Measurements from ENCODE around the gene ABCA5.
"Not testable (repeated sequence)": the region's sequence is repeated elsewhere in the genome, so short reads cannot be mapped to it uniquely, and the experiment has no call there.

ABCA5 gene

DNA sequence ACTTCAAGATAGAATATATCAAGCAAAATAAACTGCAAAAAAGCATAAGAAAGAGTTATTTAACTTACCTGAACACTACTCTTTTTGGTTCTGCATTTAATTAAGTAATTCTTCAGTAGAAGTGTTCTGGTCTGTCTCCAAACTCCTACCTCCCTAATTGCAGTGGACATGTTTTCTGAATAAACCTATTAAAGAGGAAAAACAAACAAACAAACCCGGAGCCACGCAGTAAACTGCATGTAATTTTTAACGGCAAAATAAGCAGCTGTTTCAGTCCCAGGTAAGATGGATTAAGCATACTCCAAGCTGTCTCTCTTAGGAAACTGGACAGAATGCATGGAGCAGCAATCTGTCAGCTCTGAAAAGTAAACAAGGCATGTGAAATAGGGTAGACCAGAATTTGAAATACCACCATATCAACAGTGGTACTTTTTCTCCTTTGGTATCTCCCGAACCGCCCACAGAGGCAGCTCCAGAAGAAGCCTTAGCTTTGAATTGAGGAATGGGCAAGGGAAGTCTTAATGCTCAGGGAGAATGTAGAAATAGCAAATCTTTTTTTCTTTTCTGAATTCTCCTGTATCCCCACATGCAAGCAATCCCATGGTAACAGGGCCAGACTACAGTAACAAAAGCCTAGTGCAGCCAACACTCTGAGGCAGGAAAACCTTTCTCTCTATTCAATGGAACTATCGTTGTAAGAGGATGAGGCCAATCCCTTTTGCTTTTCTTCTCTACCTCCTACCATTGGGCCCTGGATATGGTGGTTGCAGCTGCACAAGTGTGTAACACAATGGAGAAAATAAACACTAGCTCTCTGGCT, 12.5 kb downstream of the ABCA5 start:
- no peak for DNase-seq
- Histone ChIP-seq H3K4me3 (ENCODE audit: control insufficient read depth in 1 of 7, extremely low read depth in 1 of 7, insufficient read depth in 4 of 7, low read depth in 2 of 7, low read length in 6 of 7) (no peak overlapping the region), H3K9me3 (ENCODE audit: control extremely low read depth in 1 of 5, control insufficient read depth in 4 of 5, insufficient read depth in 2 of 5, low read depth in 1 of 5, low read length in 4 of 5) (no peaks in the 10 kb centered on the region), H3K27me3 (replicated peaks in 2 of 5; ENCODE audit: control insufficient read depth in 4 of 5, insufficient read depth in 5 of 5, low read length in 4 of 5) (no peaks in the 10 kb centered on the region), H3K36me3 (ENCODE audit: control insufficient read depth in 4 of 4, insufficient read depth in 4 of 4, low read length in 3 of 4) (peaks cover 0 to 3% (median 0%) of the 10 kb centered on the region in 4 experiments), H3K4me1 (ENCODE audit: control extremely low read depth in 1 of 4, control insufficient read depth in 4 of 4, insufficient read depth in 4 of 4, low read length in 3 of 4) (no peaks in the 10 kb centered on the region), H3K27ac (ENCODE audit: insufficient read depth in 1 of 2, low read depth in 1 of 2, low read length in 2 of 2, poor library complexity in 1 of 2, severe bottlenecking in 2 of 2) (no peak overlapping the region)
- 98% methylated on average over 4 of the region's 6 CpGs for WGBS (ENCODE audit: insufficient coverage)
- ChIA-PET CTCF (no interaction called here), POLR2A (interaction anchor here (0.9 kb wide), 1 partner anchor 90 kb away, joined by 5 read pairs; no protein-coding TSS in a partner anchor)

DNA sequence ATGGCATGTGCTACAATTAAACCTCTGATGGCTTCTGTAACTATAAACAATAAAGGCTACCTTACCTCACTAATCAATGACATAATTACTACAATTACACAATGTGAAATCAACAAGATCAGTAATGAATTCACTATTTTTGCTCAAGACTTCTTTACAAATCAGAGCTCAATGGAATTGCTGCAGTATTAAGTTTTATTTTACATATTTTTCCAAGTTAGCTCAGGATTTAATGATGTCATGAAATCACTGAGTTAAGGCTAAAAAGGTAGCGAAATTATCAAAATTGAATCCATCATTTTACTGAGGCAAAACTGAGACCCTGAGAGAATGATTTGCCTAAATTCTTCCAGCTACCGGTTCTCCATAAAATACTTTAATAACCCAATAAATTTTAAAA, 21.8 kb downstream of the ABCA5 start:
- CTCF ChIA-PET, result no interaction called here
- Histone ChIP-seq H3K36me3 (ENCODE audit: control insufficient read depth in 4 of 4, insufficient read depth in 4 of 4, low read length in 3 of 4) (peaks cover 0 to 13% (median under 1%) of the 10 kb centered on the region in 4 experiments), H3K4me3 (ENCODE audit: control insufficient read depth in 1 of 7, extremely low read depth in 1 of 7, insufficient read depth in 4 of 7, low read depth in 2 of 7, low read length in 6 of 7) (no peak overlapping the region), H3K9me3 (ENCODE audit: control extremely low read depth in 1 of 5, control insufficient read depth in 4 of 5, insufficient read depth in 2 of 5, low read depth in 1 of 5, low read length in 4 of 5) (peaks cover 0 to 2% (median 0%) of the 10 kb centered on the region in 5 experiments), H3K4me1 (ENCODE audit: control extremely low read depth in 1 of 4, control insufficient read depth in 4 of 4, insufficient read depth in 4 of 4, low read length in 3 of 4) (no peaks in the 10 kb centered on the region), H3K27ac (ENCODE audit: insufficient read depth in 1 of 2, low read depth in 1 of 2, low read length in 2 of 2, poor library complexity in 1 of 2, severe bottlenecking in 2 of 2) (no peak overlapping the region), H3K27me3 (replicated peaks in 2 of 5; ENCODE audit: control insufficient read depth in 4 of 5, insufficient read depth in 5 of 5, low read length in 4 of 5) (no peaks in the 10 kb centered on the region)
- POLR2A ChIA-PET, result no interaction called here
- DNase-seq, result no peak
- WGBS (ENCODE audit: insufficient coverage), result 95% methylated on average over 2 of the region's 2 CpGs

DNA sequence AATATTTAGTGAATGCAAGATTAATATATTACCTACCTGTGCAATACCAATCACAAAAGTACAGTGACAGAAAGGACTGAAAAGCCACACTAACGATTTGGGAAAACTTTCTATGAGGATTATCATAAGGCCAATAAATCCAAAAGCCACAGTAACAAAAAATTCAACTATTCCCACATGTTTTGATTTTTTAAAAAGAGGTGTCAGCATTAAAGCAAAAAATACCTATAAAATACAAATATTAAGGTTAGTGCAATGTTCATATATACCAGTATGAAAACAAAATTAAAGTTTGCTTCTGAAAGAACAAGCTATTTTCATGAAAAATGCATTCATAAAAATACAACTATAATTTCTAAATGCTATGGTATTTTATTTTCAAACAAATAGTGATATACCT, 24.3 kb downstream of the ABCA5 start:
- Histone ChIP-seq H3K36me3 (ENCODE audit: control insufficient read depth in 4 of 4, insufficient read depth in 4 of 4, low read length in 3 of 4) (peaks cover 0 to 13% (median under 1%) of the 10 kb centered on the region in 4 experiments), H3K9me3 (ENCODE audit: control extremely low read depth in 1 of 5, control insufficient read depth in 4 of 5, insufficient read depth in 2 of 5, low read depth in 1 of 5, low read length in 4 of 5) (peaks cover 0 to 3% (median 0%) of the 10 kb centered on the region in 5 experiments), H3K4me1 (ENCODE audit: control extremely low read depth in 1 of 4, control insufficient read depth in 4 of 4, insufficient read depth in 4 of 4, low read length in 3 of 4) (no peaks in the 10 kb centered on the region), H3K4me3 (ENCODE audit: control insufficient read depth in 1 of 7, extremely low read depth in 1 of 7, insufficient read depth in 4 of 7, low read depth in 2 of 7, low read length in 6 of 7) (no peak overlapping the region), H3K27ac (ENCODE audit: insufficient read depth in 1 of 2, low read depth in 1 of 2, low read length in 2 of 2, poor library complexity in 1 of 2, severe bottlenecking in 2 of 2) (no peak overlapping the region), H3K27me3 (replicated peaks in 2 of 5; ENCODE audit: control insufficient read depth in 4 of 5, insufficient read depth in 5 of 5, low read length in 4 of 5) (no peaks in the 10 kb centered on the region)
- POLR2A ChIA-PET, result interaction anchor here (0.6 kb wide), 1 partner anchor 1147 kb away, joined by 3 read pairs; no protein-coding TSS in a partner anchor
- CTCF ChIA-PET, result no interaction called here
- WGBS (ENCODE audit: insufficient coverage), result 100% methylated on average over 1 of the region's 1 CpG
- no peak for DNase-seq

DNA sequence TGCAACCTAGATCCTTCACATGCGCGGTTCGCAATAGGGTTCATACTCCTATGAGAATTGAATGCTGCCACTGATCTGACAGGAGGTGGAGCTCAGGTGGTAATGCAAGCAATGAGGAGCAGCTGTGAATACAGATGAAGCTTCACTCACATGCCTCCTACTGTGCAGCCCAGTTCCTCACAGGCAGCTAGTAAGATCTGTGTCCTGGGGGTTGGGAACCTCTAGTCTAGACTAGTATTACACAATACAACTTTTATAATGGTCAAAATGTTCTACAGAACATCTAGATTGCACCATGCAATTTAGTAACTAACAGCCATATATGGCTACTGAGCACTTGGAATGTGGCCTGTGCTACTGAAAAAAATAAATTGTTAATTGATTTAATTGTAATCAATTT, 26.7 kb downstream of the ABCA5 start:
- ChIA-PET CTCF (no interaction called here), POLR2A (no interaction called here)
- Histone ChIP-seq H3K27ac (ENCODE audit: insufficient read depth in 1 of 2, low read depth in 1 of 2, low read length in 2 of 2, poor library complexity in 1 of 2, severe bottlenecking in 2 of 2) (no peak overlapping the region), H3K27me3 (replicated peaks in 2 of 5; ENCODE audit: control insufficient read depth in 4 of 5, insufficient read depth in 5 of 5, low read length in 4 of 5) (no peaks in the 10 kb centered on the region), H3K4me3 (ENCODE audit: control insufficient read depth in 1 of 7, extremely low read depth in 1 of 7, insufficient read depth in 4 of 7, low read depth in 2 of 7, low read length in 6 of 7) (no peak overlapping the region), H3K4me1 (ENCODE audit: control extremely low read depth in 1 of 4, control insufficient read depth in 4 of 4, insufficient read depth in 4 of 4, low read length in 3 of 4) (no peaks in the 10 kb centered on the region), H3K9me3 (ENCODE audit: control extremely low read depth in 1 of 5, control insufficient read depth in 4 of 5, insufficient read depth in 2 of 5, low read depth in 1 of 5, low read length in 4 of 5) (peaks cover 0 to 3% (median 0%) of the 10 kb centered on the region in 5 experiments), H3K36me3 (ENCODE audit: control insufficient read depth in 4 of 4, insufficient read depth in 4 of 4, low read length in 3 of 4) (peaks cover 0 to 15% (median under 1%) of the 10 kb centered on the region in 4 experiments)
- DNase-seq, result no peak
- no CpG with 5 or more reads among the region's 3 CpGs for WGBS (ENCODE audit: insufficient coverage)

DNA sequence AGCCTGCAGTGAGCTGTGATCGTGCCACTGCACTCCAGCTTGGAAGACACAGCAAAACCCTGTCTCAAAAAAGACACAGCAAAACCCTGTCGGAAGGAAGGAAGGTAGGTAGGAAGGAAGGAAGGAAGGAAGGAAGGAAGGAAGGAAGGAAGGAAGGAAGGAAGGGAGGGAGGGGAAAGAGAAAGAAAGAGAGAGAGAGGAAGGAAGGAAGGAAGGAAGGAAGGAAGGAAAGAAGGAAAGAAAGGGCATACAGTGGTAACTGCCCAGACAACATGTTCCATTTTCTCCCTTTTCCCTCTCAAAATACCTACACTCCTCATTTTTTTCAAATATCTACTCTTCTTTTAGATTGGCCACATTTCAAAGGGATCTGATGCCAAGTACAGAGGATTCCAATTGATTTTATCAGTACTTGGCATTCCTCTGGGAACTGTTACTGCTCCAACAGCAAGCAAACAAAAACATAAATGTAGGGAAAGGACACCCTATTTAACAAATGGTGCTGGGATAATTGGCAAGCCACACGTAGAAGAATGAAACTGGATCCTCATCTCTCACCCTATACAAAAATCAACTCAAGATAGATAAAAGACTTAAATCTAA, 28.7 kb downstream of the ABCA5 start:
- DNase-seq; CTCF ChIA-PET; POLR2A ChIA-PET; H3K4me1 ChIP-seq (ENCODE audit: control extremely low read depth in 1 of 4, control insufficient read depth in 4 of 4, insufficient read depth in 4 of 4, low read length in 3 of 4); H3K27me3 ChIP-seq (replicated peaks in 2 of 5; ENCODE audit: control insufficient read depth in 4 of 5, insufficient read depth in 5 of 5, low read length in 4 of 5); H3K4me3 ChIP-seq (ENCODE audit: control insufficient read depth in 1 of 7, extremely low read depth in 1 of 7, insufficient read depth in 4 of 7, low read depth in 2 of 7, low read length in 6 of 7); H3K9me3 ChIP-seq (ENCODE audit: control extremely low read depth in 1 of 5, control insufficient read depth in 4 of 5, insufficient read depth in 2 of 5, low read depth in 1 of 5, low read length in 4 of 5); H3K27ac ChIP-seq (ENCODE audit: insufficient read depth in 1 of 2, low read depth in 1 of 2, low read length in 2 of 2, poor library complexity in 1 of 2, severe bottlenecking in 2 of 2): not testable (repeated sequence)
- peaks cover 4 to 24% (median 4%) of the 10 kb centered on the region in 4 experiments for H3K36me3 ChIP-seq (ENCODE audit: control insufficient read depth in 4 of 4, insufficient read depth in 4 of 4, low read length in 3 of 4)
- WGBS (ENCODE audit: insufficient coverage), result no CpG with 5 or more reads among the region's 3 CpGs

DNA sequence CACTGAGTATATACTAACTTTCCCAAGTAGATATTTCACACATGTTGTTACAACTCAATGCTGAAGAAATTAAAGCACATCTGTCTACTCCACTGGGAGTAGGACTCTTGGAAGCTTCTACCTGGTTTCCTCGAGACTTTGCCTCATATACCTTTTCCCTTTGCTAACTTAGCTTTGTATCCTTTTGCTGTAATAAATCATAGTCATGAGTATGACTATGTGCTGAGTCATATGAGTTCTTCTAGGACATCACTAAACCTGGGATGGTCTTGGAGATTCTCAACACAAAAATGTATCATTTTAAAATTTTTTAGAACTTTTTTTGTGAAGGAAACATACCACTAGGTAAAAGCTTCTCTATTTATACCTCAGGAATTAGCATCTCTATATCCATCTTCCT, 39.8 kb downstream of the ABCA5 start:
- CTCF ChIA-PET, result no interaction called here
- H3K36me3 ChIP-seq (ENCODE audit: control insufficient read depth in 4 of 4, insufficient read depth in 4 of 4, low read length in 3 of 4), result peaks cover 0 to 16% (median 2%) of the 10 kb centered on the region in 4 experiments
- no peaks in the 10 kb centered on the region for H3K27me3 ChIP-seq (replicated peaks in 2 of 5; ENCODE audit: control insufficient read depth in 4 of 5, insufficient read depth in 5 of 5, low read length in 4 of 5)
- peaks cover 0 to 1% (median 0%) of the 10 kb centered on the region in 4 experiments for H3K4me1 ChIP-seq (ENCODE audit: control extremely low read depth in 1 of 4, control insufficient read depth in 4 of 4, insufficient read depth in 4 of 4, low read length in 3 of 4)
- no peak overlapping the region for H3K27ac ChIP-seq (ENCODE audit: insufficient read depth in 1 of 2, low read depth in 1 of 2, low read length in 2 of 2, poor library complexity in 1 of 2, severe bottlenecking in 2 of 2)
- POLR2A ChIA-PET, result no interaction called here
- DNase-seq, result no peak
- H3K4me3 ChIP-seq (ENCODE audit: control insufficient read depth in 1 of 7, extremely low read depth in 1 of 7, insufficient read depth in 4 of 7, low read depth in 2 of 7, low read length in 6 of 7), result no peak overlapping the region
- WGBS (ENCODE audit: insufficient coverage), result no CpG with 5 or more reads among the region's 1 CpG
- no peaks in the 10 kb centered on the region for H3K9me3 ChIP-seq (ENCODE audit: control extremely low read depth in 1 of 5, control insufficient read depth in 4 of 5, insufficient read depth in 2 of 5, low read depth in 1 of 5, low read length in 4 of 5)

DNA sequence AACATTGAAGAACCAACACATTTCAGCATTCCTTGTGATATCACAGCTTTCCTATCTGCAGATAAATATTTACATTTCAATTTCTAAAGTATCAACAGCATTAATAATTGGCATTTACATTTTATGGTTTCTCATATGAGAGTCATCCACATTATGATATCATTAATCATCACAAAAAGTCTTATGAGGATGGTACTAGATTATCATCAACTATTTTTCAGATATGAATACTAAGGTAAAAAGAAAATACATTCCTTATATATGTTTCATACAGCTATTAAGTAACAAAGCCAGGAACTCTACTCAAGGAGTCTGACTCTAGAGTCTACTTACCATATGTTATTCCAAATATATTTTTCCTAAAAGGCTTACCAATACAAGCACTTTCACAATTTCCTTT, 40.7 kb downstream of the ABCA5 start:
- H3K27ac ChIP-seq (ENCODE audit: insufficient read depth in 1 of 2, low read depth in 1 of 2, low read length in 2 of 2, poor library complexity in 1 of 2, severe bottlenecking in 2 of 2), result no peak overlapping the region
- no peak for DNase-seq
- peaks cover 0 to 14% (median 2%) of the 10 kb centered on the region in 4 experiments for H3K36me3 ChIP-seq (ENCODE audit: control insufficient read depth in 4 of 4, insufficient read depth in 4 of 4, low read length in 3 of 4)
- ChIA-PET POLR2A (no interaction called here), CTCF (no interaction called here)
- no peak overlapping the region for H3K4me3 ChIP-seq (ENCODE audit: control insufficient read depth in 1 of 7, extremely low read depth in 1 of 7, insufficient read depth in 4 of 7, low read depth in 2 of 7, low read length in 6 of 7)
- peaks cover 0 to 3% (median 0%) of the 10 kb centered on the region in 4 experiments for H3K4me1 ChIP-seq (ENCODE audit: control extremely low read depth in 1 of 4, control insufficient read depth in 4 of 4, insufficient read depth in 4 of 4, low read length in 3 of 4)
- H3K27me3 ChIP-seq (replicated peaks in 2 of 5; ENCODE audit: control insufficient read depth in 4 of 5, insufficient read depth in 5 of 5, low read length in 4 of 5), result no peaks in the 10 kb centered on the region
- no peaks in the 10 kb centered on the region for H3K9me3 ChIP-seq (ENCODE audit: control extremely low read depth in 1 of 5, control insufficient read depth in 4 of 5, insufficient read depth in 2 of 5, low read depth in 1 of 5, low read length in 4 of 5)

Data from common myeloid progenitor, CD34-positive (primary cell).